GM21786 (cell line): ENCODE data around the gene SIX5.
A peak's percentile ranks its signal among the peaks of the same experiment; 100 is the strongest.
"Not testable (repeated sequence)": the region's sequence is repeated elsewhere in the genome, so short reads cannot be mapped to it uniquely, and the experiment has no call there.

ENCODE experiments used
- ATAC-seq: cut with Tn5 transposase; IDR thresholded peaks from one replicate; pipeline ENCODE4 v1.9.1; 2021; ENCODE audit not compliant: unreplicated experiment

The SIX5 gene

GRCh38 chr19:45768984-45769782 lies at the start of gene SIX5:
Gene SIX5 (minus strand): TSS chr19:45769252. CDS start chr19:45768844, 408 bp downstream.
- ATAC-seq = peak; percentile 51

- ATAC-seq = no peak
These were observed 48.8 kb upstream of the SIX5 start for GRCh38 chr19:45817725-45818301.

GRCh38 chr19:45817010-45817724 lies 48.1 kb upstream of the SIX5 start:
- peak; percentile 66 for ATAC-seq

- no peak for ATAC-seq
These were observed 47.4 kb upstream of the SIX5 start for GRCh38 chr19:45816236-45817009.

GRCh38 chr19:45815481-45816216 lies 46.6 kb upstream of the SIX5 start:
- no peak for ATAC-seq

DNA sequence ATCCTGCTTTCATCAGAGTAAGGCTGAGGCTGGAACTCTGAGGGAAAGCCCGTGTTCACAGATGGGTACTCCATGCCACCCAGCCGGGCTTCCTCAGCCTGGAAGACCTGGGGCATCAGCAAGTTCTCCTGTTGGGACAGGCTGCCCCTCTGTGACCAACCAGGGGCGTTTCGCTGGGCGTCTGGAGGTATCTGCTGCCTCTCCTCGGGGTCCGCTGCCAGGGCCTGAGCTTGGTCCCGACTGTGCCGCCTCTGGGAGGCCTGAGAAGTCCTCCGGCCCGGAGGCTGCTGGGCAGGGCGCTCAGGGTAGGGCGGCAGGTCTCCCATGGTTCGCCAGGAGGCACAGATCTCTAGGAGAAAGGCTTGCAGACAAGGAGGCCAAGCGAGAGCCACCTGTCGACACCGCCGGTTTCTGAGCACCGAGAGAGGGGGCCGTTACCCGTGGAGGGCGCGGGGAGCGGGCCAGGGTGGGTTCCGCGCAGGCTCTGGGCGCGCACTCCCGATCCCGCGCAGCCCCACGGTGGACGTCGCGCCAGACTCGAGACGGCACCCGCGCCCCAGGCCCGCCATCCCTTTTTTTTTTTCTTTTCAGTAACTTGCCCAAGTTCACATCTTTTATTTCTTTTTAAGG lies 45.9 kb upstream of the SIX5 start, which contains the start of gene RSPH6A:
Gene RSPH6A (minus strand): TSS at position 458 of the 630 bp plus-strand sequence. CDS start 132 bp downstream, at position 326.
- no peak for ATAC-seq

GRCh38 chr19:45814166-45814780 lies 45.2 kb upstream of the SIX5 start:
- no peak for ATAC-seq

DNA sequence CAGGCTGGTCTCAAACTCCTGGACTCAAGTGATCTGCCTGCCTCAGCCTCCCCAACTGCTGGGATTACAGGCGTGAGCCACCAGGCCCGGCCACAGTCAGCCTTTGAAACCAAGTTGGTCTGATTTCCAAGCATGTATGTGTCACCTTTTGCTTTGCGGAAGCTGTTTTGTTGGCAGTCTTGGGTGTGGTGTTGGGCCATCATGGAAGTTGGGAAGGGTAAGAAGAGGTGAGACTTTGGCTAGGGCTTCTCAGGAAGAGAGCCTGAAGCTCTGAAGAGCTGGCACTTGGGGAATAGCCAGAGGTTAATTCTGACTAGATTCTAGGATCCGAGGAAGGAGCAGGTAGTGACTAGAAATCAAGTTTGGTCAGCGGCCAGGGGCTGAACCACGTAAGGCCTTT lies 43.2 kb upstream of the SIX5 start:
- no peak for ATAC-seq

DNA sequence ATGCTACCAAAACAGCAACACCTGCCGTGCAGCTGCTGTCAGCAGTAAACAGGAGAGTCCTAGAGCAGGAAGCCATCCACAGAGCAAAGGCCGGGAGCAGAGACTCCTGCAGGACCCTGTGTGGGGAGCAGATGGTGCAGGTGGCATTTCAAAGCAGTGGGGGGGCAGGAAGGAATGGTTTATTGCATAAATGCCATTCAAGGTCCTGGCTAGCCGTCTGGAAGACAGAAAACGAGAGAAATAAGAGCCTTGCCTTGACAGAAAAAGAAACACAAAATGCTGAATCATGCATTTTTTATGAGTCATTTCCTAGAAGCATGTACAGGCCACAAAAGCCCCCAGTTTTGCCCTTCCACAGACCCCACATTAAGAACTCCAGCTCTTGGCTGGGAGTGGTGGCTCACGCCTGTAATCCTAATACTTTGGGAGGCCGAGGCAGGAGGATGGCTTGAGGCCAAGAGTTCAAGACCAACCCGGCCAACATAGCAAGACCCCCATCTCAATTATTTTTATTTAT lies 40.6 kb upstream of the SIX5 start:
- ATAC-seq = no peak

DNA sequence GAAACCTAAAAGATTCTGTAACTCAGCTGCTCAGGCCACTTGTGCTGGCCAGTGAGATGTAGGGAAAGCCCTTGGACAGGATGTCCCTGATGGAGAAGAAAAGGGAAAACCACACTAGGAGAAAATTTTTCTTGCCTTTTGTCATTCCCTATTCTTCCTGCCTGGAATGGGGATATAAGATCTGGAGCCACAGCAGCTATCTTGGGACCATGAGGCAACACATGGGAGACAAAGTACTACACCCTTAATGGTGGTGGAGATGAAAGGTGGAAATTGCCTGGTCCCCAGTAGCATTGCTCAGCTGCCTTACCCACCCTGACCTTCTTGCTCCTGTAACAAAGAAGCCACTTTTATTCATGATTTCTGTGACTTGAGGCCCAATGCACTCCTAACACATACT lies 36.7 kb upstream of the SIX5 start:
- no peak for ATAC-seq

- no peak for ATAC-seq
These were observed 35.8 kb upstream of the SIX5 start for GRCh38 chr19:45804959-45805230.

DNA sequence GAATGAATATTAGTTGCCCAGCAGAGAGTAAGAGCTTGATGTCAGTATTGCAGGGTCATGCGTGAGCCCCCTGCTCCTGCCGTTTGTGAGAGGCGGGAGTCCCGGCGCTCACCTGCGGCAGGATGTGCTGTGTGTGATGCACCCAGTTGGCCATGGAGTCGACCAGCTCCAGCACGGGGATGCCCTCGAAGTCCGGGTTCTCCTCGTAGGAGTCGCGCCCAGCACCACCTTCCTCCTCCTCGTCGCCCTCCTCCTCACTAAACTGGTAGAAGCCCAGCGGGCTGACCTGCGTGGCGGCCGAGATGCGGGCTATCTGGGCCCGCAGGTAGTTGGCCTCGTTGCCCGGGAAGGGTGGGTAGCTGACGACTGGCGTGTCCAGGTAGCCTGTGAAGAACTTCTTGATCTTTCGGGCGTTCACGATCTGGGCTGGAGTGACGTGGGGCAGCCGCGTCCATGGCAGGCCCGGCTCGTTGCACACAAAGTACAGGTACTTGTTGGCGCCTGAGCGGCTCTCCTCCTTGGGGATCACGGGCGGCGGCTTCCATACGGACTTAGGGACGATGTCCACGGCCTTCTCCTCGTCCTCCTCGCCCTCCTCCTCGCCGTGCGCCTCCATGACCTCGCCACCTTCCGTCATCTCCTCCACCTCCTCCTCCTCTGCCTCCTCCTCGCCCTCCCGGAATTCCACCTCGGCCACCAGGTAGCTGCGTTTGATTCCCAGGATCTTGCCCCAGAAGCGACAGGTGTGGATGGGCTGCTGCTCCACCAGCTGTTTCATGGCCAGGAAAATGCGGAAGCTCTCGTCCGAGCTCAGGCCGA lies 35.3 kb upstream of the SIX5 start:
- ATAC-seq = no peak

DNA sequence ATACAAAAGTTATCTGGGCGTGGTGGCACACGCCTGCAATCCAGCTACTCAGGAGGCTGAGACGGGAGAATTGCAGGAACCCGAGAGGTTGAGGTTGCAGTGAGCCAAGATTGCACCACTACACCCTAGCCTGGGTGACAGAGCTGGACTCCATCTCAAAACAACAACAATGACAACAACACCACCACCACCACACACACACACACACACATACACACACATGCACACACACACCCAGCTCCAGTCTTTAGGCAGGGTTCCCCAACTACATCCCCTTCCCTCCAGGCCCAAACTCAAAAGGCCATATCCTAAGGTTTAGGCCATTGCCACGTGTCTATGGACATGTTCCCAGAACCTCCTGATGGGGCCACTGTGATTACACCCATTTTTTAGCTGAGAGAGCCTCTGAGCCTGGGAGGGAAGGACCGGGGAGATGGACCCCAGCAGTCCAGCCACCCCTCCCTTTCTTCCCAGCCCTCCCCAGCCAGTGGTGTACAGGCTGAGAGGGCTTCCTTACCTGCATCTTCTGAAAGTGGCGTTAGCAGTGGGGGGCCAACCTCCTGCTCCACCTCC lies 32.6 kb upstream of the SIX5 start:
- ATAC-seq = no peak

GRCh38 chr19:45800070-45800553 lies 31.1 kb upstream of the SIX5 start:
- ATAC-seq = no peak

DNA sequence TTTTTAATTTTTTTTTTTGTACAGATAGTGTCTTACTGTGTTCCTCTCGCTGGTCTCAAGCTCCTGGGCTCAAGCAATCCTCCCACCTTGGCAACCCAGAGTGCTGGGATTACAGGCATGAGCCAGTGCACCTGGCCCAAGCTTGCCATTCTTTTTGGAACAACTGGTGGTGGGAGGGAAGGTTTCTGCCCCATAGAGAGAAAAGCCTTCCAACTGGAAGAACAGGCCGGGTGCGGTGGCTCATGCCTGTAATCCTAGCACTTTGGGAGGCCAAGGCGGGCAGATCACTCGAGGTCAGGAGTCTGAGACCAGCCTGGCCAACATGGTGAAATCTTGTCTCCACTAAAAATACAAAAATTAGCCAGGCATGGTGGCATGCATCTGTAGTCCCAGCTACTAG lies 30.5 kb upstream of the SIX5 start:
- ATAC-seq = not testable (repeated sequence)

- no peak for ATAC-seq
These were observed 30.0 kb upstream of the SIX5 start for GRCh38 chr19:45798995-45799517.

DNA sequence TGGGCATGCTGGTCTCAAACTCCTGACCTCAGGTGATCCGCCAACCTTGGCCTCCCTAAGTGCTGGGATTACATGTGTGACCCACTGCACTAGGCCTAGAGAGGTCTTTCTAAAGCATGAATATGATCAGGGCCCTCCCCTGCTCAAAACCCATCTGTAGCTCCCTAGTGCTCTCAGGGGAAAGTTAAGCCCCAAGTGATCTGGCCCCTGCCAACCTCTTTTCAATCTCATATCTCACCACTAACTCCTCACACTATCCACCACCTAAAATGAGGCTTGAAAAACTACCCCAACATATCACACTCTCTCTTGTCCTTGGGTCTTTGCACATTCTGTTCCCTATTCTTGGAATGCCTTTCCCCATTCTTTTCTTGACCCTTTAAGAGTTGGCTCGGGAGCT lies 25.6 kb upstream of the SIX5 start:
- no peak for ATAC-seq

- ATAC-seq = no peak
These were observed 24.8 kb upstream of the SIX5 start for GRCh38 chr19:45793876-45794275.
